NT2/D1 (cell line): ENCODE measurements around the gene ACSF3.

ENCODE experiments used
- SUZ12 ChIP-seq: IDR thresholded peaks from 2 replicates; pipeline ENCODE4 v1.6.1; 2011; ENCODE audit not compliant: insufficient read length, insufficient read depth; ENCODE audit errors: extremely low read depth
- YY1 ChIP-seq: IDR thresholded peaks from 2 replicates; pipeline ENCODE4 v1.6.1; 2011; ENCODE audit not compliant: insufficient read length, insufficient read depth
- ZNF274 ChIP-seq: IDR thresholded peaks from 2 replicates; pipeline ENCODE4 v1.6.1; 2011; ENCODE audit warnings: mild to moderate bottlenecking, low read depth, low read length

DNA sequence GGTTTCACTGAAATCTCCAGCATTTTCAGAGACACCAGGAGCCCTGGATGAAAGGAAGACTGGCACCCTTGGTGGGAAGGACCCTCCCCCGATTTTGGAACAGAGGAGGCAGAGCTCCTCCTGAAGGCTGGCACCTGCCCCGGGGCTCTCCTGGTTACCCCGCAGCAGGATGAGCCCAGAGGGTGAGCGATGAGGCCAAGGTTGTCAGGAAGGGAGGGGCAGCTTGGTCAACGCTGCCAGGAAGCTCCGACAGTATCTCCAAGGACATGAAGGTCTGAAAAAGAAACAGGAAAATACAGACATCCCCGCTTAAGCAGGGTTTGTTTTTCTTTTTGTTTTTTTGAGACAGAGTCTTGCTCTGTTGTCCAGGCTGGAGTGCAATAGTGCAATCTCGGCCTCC lies 15.5 kb upstream of the ACSF3 start:
- TF ChIP-seq YY1 (no peak), ZNF274 (no peak), SUZ12 (no peak)
